Spleen (tissue), 11 donors: ENCODE data around the gene DDI2. TPM values are rescaled to one million over a fixed set of nuclear protein-coding genes. Genes with fewer than 3 reads are reported as not detected.

ENCODE experiments used
- DNase-seq: peaks from one replicate; pipeline ENCODE4 v3.0.0-alpha.2; 2020
- H3K27ac ChIP-seq, 8 donors: fragments of 200-600 bp; sonication (generic) in 7 of 8; 1 replicate in 4 of 8; 2 replicates in 4 of 8; pipeline versions ENCODE4 v1.5.0 to v1.8.0; 2016 to 2021; ENCODE audit warnings: inconsistent platforms in 4 of 8, mild to moderate bottlenecking in 4 of 8, moderate library complexity in 1 of 8
- H3K27me3 ChIP-seq, 7 donors: fragments of 200-600 bp; sonication (generic) in 6 of 7; replicated peaks in 1 of 7; 1 replicate in 4 of 7; 2 replicates in 3 of 7; pipeline versions ENCODE4 v1.5.0 to v1.8.0; 2016 to 2021; ENCODE audit warnings: inconsistent platforms in 3 of 7, mild to moderate bottlenecking in 1 of 7
- H3K36me3 ChIP-seq, 6 donors: fragments of 200-600 bp; sonication (generic) in 5 of 6; 1 replicate in 4 of 6; 2 replicates in 2 of 6; pipeline versions ENCODE4 v1.5.0 to v1.8.0; 2016 to 2021; ENCODE audit warnings: inconsistent platforms in 2 of 6
- H3K4me1 ChIP-seq, 6 donors: fragments of 200-600 bp; sonication (generic) in 5 of 6; 1 replicate in 3 of 6; 2 replicates in 3 of 6; pipeline versions ENCODE4 v1.5.0 to v1.8.0; 2016 to 2021; ENCODE audit warnings: inconsistent platforms in 3 of 6
- H3K4me3 ChIP-seq, 8 donors: fragments of 200-600 bp; sonication (generic) in 7 of 8; 1 replicate in 4 of 8; 2 replicates in 4 of 8; pipeline versions ENCODE4 v1.5.0 to v1.8.0; 2016 to 2021; ENCODE audit warnings: inconsistent platforms in 4 of 8, mild to moderate bottlenecking in 4 of 8, moderate library complexity in 2 of 8
- H3K9me3 ChIP-seq, 8 donors: fragments of 200-600 bp; sonication (generic) in 7 of 8; 1 replicate in 4 of 8; 2 replicates in 4 of 8; pipeline versions ENCODE4 v1.5.0 to v1.8.0; 2016 to 2021; ENCODE audit warnings: inconsistent platforms in 4 of 8
- CTCF ChIP-seq, 11 experiments: fragments of 200-600 bp in 7 of 11; fragments of 450-650 bp in 4 of 11; sonication (generic) in 4 of 11; IDR thresholded peaks in 8 of 11; conservative IDR thresholded peaks in 3 of 11; 1 replicate in 7 of 11; 2 replicates in 4 of 11; pipeline versions ENCODE4 v1.4.0 to v1.8.0; 2016 to 2021; ENCODE audit warnings: antibody characterized with exemption in 11 of 11, inconsistent platforms in 4 of 11, mild to moderate bottlenecking in 1 of 11
- POLR2A ChIP-seq, 3 donors: fragments of 450-650 bp; IDR thresholded peaks; one replicate each; pipeline ENCODE4 v1.5.1; 2017; ENCODE audit warnings: antibody characterized with exemption in 3 of 3, mild to moderate bottlenecking in 1 of 3
- POLR2AphosphoS5 ChIP-seq, 3 donors: sonication (generic); formaldehyde crosslinking; IDR thresholded peaks; one replicate each; pipeline ENCODE4 v1.5.1; 2017; ENCODE audit warnings: antibody characterized with exemption in 3 of 3
- WGBS, 5 donors: extraction: QIAGEN DNeasy Blood & Tissue Kit in 3 of 5; methylation state at CpG; one replicate each; pipeline versions ENCODE4 v1.1.5 to v1.1.7; 2013 to 2018; 5-methylcytosine and 5-hydroxymethylcytosine counted together
- intact Hi-C: fragments of 100-400 bp; cut with DNase I; formaldehyde crosslinking; loops from one replicate; pipeline ENCODE4 v1.15.0; 2023; ENCODE audit warnings: low total_unique reads
- polyA plus RNA-seq, 3 donors: library from polyadenylated mRNA; stranded (reverse); fragments of 200-250 nt; gene quantifications; one replicate each; pipeline ENCODE4 v1.2.1, GENCODE V29; 2013
- total RNA-seq, 7 donors: library from RNA; depleted of rRNA in 3 of 7; stranded (reverse); fragments of >200 nt in 3 of 7; fragmentation: NEBNext Ultra II Directional in 4 of 7; extraction: Animal tissue kit (Norgen Biotek cat#: 25700) in 4 of 7; gene quantifications; one replicate each; pipeline versions ENCODE4 v1.1.0 to v1.2.1, GENCODE V29; 2016 to 2021
- donor health status: healthy with polysubstance abuse.
- donor health status: DM: no; HTN: no; CAD: no; lungs with moderate emphysema.
- donor health status: DM: no; HTN: no; CAD: no.
- donor health status: Bipolar disorder and iron deficiency.
- donor health status: healthy.
- donor health status: DM: no; HTN: no; CAD: no.
- donor health status: DM: yes; HTN: yes; CAD: no.

Gene DDI2
- total and polyA plus RNA-seq, 10 donors, result 4.8 to 75.4 (median 45.2) TPM

GRCh38 chr1:15657021-15657420, 39.8 kb downstream of the DDI2 start:
- 13 to 33% (median 22%) methylated on average over 1 of the region's 1 CpG for WGBS, 5 donors
- TF ChIP-seq POLR2A (IDR thresholded peaks at IDR 0.05), result no peak
- TF ChIP-seq POLR2AphosphoS5 (IDR thresholded peaks at IDR 0.05), result no peak
- TF ChIP-seq CTCF (IDR thresholded peaks at IDR 0.05 in 8 of 11, conservative IDR thresholded peaks at IDR 0.05 in 3 of 11), result no peak
- H3K27ac ChIP-seq, result peak overlapping the region in 6 of 8 donors; percentile 3 to 47 (median 11)
- intact Hi-C loops, result no loop called here
- no peak for DNase-seq
- H3K9me3 ChIP-seq, result no peaks in the 10 kb centered on the region
- peaks cover 4 to 100% (median 74%) of the 10 kb centered on the region in 6 donors for H3K36me3 ChIP-seq
- H3K27me3 ChIP-seq, result no peaks in the 10 kb centered on the region
- no peak overlapping the region for H3K4me3 ChIP-seq
- peaks cover 0 to 15% (median 0%) of the 10 kb centered on the region in 6 donors for H3K4me1 ChIP-seq

- no peak overlapping the region for H3K27ac ChIP-seq
- TF ChIP-seq POLR2A (IDR thresholded peaks at IDR 0.05), result no peak
- no peak for TF ChIP-seq CTCF (IDR thresholded peaks at IDR 0.05 in 8 of 11, conservative IDR thresholded peaks at IDR 0.05 in 3 of 11)
- TF ChIP-seq POLR2AphosphoS5 (IDR thresholded peaks at IDR 0.05), result no peak
- H3K9me3 ChIP-seq, result no peaks in the 10 kb centered on the region
- WGBS, 5 donors, result 94 to 100% (median 97%) methylated on average over 3 of the region's 3 CpGs
- peaks cover 0 to 15% (median 0%) of the 10 kb centered on the region in 6 donors for H3K4me1 ChIP-seq
- intact Hi-C loops, result no loop called here
- H3K4me3 ChIP-seq, result no peak overlapping the region
- peaks cover 4 to 89% (median 56%) of the 10 kb centered on the region in 6 donors for H3K36me3 ChIP-seq
- DNase-seq, result no peak
- H3K27me3 ChIP-seq, result no peaks in the 10 kb centered on the region
Observed at GRCh38 chr1:15660151-15660550, 42.9 kb downstream of the DDI2 start.

- WGBS, 5 donors, result 51 to 76% (median 59%) methylated on average over 2 of the region's 2 CpGs
- Histone ChIP-seq H3K9me3 (no peaks in the 10 kb centered on the region), H3K4me3 (no peak overlapping the region), H3K4me1 (peaks cover 0 to 1% (median 0%) of the 10 kb centered on the region in 6 donors), H3K27ac (no peak overlapping the region), H3K27me3 (no peaks in the 10 kb centered on the region), H3K36me3 (peaks cover 4 to 66% (median 37%) of the 10 kb centered on the region in 6 donors)
- no peak for TF ChIP-seq CTCF (IDR thresholded peaks at IDR 0.05 in 8 of 11, conservative IDR thresholded peaks at IDR 0.05 in 3 of 11)
- TF ChIP-seq POLR2A (IDR thresholded peaks at IDR 0.05), result no peak
- no peak for TF ChIP-seq POLR2AphosphoS5 (IDR thresholded peaks at IDR 0.05)
- no peak for DNase-seq
- intact Hi-C loops, result no loop called here
Observed at GRCh38 chr1:15662477-15662876, 45.2 kb downstream of the DDI2 start.

GRCh38 chr1:15663925-15664324, 46.7 kb downstream of the DDI2 start:
- intact Hi-C loops, result no loop called here
- 97 to 100% (median 98%) methylated on average over 3 of the region's 3 CpGs for WGBS, 5 donors

More at GRCh38 chr1:15663925-15664324, 46.7 kb downstream of the DDI2 start:
- no peak overlapping the region for H3K27ac ChIP-seq
- peaks cover 4 to 51% (median 33%) of the 10 kb centered on the region in 6 donors for H3K36me3 ChIP-seq
- H3K9me3 ChIP-seq, result no peaks in the 10 kb centered on the region
- H3K4me3 ChIP-seq, result no peak overlapping the region
- no peaks in the 10 kb centered on the region for H3K27me3 ChIP-seq
- TF ChIP-seq POLR2AphosphoS5 (IDR thresholded peaks at IDR 0.05) (no peak), POLR2A (IDR thresholded peaks at IDR 0.05) (no peak), CTCF (IDR thresholded peaks at IDR 0.05 in 8 of 11, conservative IDR thresholded peaks at IDR 0.05 in 3 of 11) (no peak)
- no peaks in the 10 kb centered on the region for H3K4me1 ChIP-seq
- no peak for DNase-seq
